ENCODE data around the gene IDI1. TPM values are rescaled to one million over a fixed set of nuclear protein-coding genes. Genes with fewer than 3 reads are reported as not detected.

IDI1 gene
- total RNA-seq, 4 donors from 2014 or later: 24.8 to 51.7 (median 37.7) TPM

GRCh38 chr10:1084011-1084950, 35.4 kb upstream of the IDI1 start:
- intact Hi-C loops (cut with DNase I; ENCODE audit: low total_unique reads): no loop called here
- H3K4me3 ChIP-seq (ENCODE audit: low read depth, poor library complexity, severe bottlenecking): no peak overlapping the region
- 96% methylated on average over 28 of the region's 28 CpGs for WGBS, 2 donors
- no peak for DNase-seq (ENCODE audit: low spot score in 2 of 2)
- TF ChIP-seq CTCF (IDR thresholded peaks at IDR 0.05): no peak
- TF ChIP-seq POLR2A (IDR thresholded peaks at IDR 0.05): no peak

- TF ChIP-seq CTCF (IDR thresholded peaks at IDR 0.05) (no peak), POLR2A (IDR thresholded peaks at IDR 0.05) (no peak)
- intact Hi-C loops (cut with DNase I; ENCODE audit: low total_unique reads): no loop called here
- H3K4me3 ChIP-seq (ENCODE audit: low read depth, poor library complexity, severe bottlenecking): no peak overlapping the region
- 92 to 95% methylated on average over 17 of the region's 17 CpGs for WGBS, 2 donors
- no peak for DNase-seq (ENCODE audit: low spot score in 2 of 2)
Measured at GRCh38 chr10:1083581-1083980, 34.7 kb upstream of the IDI1 start.

- no peak for TF ChIP-seq CTCF (IDR thresholded peaks at IDR 0.05)
- H3K4me3 ChIP-seq (ENCODE audit: low read depth, poor library complexity, severe bottlenecking): no peak overlapping the region
- DNase-seq (ENCODE audit: low spot score in 2 of 2): no peak
- intact Hi-C loops (cut with DNase I; ENCODE audit: low total_unique reads): no loop called here
Measured at GRCh38 chr10:1078668-1079067, 29.7 kb upstream of the IDI1 start.

- TF ChIP-seq POLR2A (IDR thresholded peaks at IDR 0.05): no peak
- no peak for TF ChIP-seq CTCF (IDR thresholded peaks at IDR 0.05)
- no peak overlapping the region for H3K4me3 ChIP-seq (ENCODE audit: low read depth, poor library complexity, severe bottlenecking)
- DNase-seq (ENCODE audit: low spot score in 2 of 2): no peak
- intact Hi-C loops (cut with DNase I; ENCODE audit: low total_unique reads): no loop called here
- WGBS, 2 donors: 92% methylated on average over 18 of the region's 18 CpGs
Measured at GRCh38 chr10:1074748-1075308, 25.9 kb upstream of the IDI1 start.

GRCh38 chr10:1074052-1074747, 25.3 kb upstream of the IDI1 start:
- intact Hi-C loops (cut with DNase I; ENCODE audit: low total_unique reads): no loop called here
- H3K4me3 ChIP-seq (ENCODE audit: low read depth, poor library complexity, severe bottlenecking): no peak overlapping the region
- TF ChIP-seq CTCF (IDR thresholded peaks at IDR 0.05) (no peak), POLR2A (IDR thresholded peaks at IDR 0.05) (no peak)
- WGBS, 2 donors: 90 to 94% methylated on average over 24 of the region's 24 CpGs
- DNase-seq (ENCODE audit: low spot score in 2 of 2): no peak

Data from lower leg skin (tissue), 4 donors.